Hepatocyte (in vitro differentiated cells): Measurements from ENCODE around the gene MCM3.

Source experiments
- EZH2phosphoT487 ChIP-seq: fragments of 200-600 bp; sonication (generic); IDR thresholded peaks from one replicate; pipeline ENCODE4 v1.6.1; 2018; ENCODE audit warnings: antibody characterized with exemption, mild to moderate bottlenecking, low read depth, moderate library complexity; ENCODE audit not compliant: unreplicated experiment, severe bottlenecking
- TF ChIP-seq, protein P1 (sequence below): fragments of 200-600 bp; sonication (generic); IDR thresholded peaks from 2 replicates; pipeline ENCODE4 v1.5.1; 2016; ENCODE audit warnings: antibody characterized with exemption, mild to moderate bottlenecking; ENCODE audit not compliant: poor library complexity

- TF ChIP-seq, protein P1, sequence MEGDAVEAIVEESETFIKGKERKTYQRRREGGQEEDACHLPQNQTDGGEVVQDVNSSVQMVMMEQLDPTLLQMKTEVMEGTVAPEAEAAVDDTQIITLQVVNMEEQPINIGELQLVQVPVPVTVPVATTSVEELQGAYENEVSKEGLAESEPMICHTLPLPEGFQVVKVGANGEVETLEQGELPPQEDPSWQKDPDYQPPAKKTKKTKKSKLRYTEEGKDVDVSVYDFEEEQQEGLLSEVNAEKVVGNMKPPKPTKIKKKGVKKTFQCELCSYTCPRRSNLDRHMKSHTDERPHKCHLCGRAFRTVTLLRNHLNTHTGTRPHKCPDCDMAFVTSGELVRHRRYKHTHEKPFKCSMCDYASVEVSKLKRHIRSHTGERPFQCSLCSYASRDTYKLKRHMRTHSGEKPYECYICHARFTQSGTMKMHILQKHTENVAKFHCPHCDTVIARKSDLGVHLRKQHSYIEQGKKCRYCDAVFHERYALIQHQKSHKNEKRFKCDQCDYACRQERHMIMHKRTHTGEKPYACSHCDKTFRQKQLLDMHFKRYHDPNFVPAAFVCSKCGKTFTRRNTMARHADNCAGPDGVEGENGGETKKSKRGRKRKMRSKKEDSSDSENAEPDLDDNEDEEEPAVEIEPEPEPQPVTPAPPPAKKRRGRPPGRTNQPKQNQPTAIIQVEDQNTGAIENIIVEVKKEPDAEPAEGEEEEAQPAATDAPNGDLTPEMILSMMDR, result no peak
- TF ChIP-seq EZH2phosphoT487, result no peak
Measured at GRCh38 chr6:52253494-52253893, 31.0 kb downstream of the MCM3 start.
